GM10248 (cell line): ENCODE data around the gene PDLIM1.
"Not testable (repeated sequence)": the region's sequence is repeated elsewhere in the genome, so short reads cannot be mapped to it uniquely, and the experiment has no call there.

Source experiments
- CTCF ChIA-PET: fragments of 300-600 bp; sonication (Branson Sonifier 250); formaldehyde crosslinking; extraction: SDS; loops from one replicate; lab custom pipeline; 2021; ENCODE audit warnings: antibody characterized with exemption; lab: Yijun Ruan, JAX
- POLR2A ChIA-PET: fragments of 350-650 bp; sonication (Branson Sonifier 250); formaldehyde crosslinking; extraction: SDS; loops from one replicate; lab custom pipeline; 2020; ENCODE audit warnings: antibody characterized with exemption; lab: Yijun Ruan, JAX
- DNase-seq: peaks from one replicate; pipeline ENCODE4 v3.0.0; 2012; ENCODE audit errors: extremely low spot score
- TF ChIP-seq, protein P1 (sequence below): IDR thresholded peaks from 2 replicates; pipeline ENCODE4 v1.5.1; 2012; ENCODE audit warnings: mild to moderate bottlenecking, low read depth; ENCODE audit errors: extremely low read depth, missing control alignments, control extremely low read depth

Gene PDLIM1

DNA sequence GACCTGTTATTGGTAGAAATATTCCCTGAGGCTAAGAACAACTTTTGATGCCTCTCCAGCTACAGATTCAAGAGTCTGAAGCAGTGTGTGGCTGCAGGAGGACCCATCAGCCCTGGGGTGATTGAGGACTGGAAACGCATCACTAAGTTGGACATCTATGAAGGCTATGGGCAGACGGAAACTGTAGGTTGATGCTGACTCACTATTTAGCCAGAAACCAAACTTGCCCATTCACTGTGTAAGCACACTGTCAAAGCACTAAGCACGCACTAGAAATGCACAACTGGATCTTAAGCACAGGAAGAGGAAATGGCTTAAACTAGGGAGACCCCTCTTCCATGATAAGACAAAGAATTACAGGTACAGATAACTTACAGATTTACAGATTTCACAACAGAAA is 76.0 kb downstream of the PDLIM1 start:
- ChIA-PET CTCF (interaction anchor here (1.0 kb wide), 1 partner anchor 32 kb away, joined by 3 read pairs; no protein-coding TSS in a partner anchor), POLR2A (no interaction called here)
- TF ChIP-seq, protein P1, sequence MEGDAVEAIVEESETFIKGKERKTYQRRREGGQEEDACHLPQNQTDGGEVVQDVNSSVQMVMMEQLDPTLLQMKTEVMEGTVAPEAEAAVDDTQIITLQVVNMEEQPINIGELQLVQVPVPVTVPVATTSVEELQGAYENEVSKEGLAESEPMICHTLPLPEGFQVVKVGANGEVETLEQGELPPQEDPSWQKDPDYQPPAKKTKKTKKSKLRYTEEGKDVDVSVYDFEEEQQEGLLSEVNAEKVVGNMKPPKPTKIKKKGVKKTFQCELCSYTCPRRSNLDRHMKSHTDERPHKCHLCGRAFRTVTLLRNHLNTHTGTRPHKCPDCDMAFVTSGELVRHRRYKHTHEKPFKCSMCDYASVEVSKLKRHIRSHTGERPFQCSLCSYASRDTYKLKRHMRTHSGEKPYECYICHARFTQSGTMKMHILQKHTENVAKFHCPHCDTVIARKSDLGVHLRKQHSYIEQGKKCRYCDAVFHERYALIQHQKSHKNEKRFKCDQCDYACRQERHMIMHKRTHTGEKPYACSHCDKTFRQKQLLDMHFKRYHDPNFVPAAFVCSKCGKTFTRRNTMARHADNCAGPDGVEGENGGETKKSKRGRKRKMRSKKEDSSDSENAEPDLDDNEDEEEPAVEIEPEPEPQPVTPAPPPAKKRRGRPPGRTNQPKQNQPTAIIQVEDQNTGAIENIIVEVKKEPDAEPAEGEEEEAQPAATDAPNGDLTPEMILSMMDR = no peak
- no peak for DNase-seq

DNA sequence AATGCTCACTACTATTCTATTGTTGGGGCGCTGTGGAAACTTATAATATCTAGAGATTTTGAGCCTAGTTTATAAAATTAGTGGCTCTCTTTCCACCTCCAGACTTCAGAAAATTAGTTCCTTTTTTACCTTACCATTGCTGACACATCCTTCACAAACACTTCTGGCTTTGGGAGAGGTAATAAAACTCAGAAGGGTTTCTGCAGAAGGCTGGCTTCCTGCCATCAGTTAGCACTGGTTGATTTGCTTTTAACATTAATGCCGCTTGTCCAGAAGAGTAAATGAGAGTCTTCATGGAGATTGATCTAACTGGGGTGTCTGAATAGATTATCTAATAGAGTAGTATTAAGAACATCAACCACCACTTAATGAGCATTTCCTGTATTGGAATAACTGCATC is 76.4 kb downstream of the PDLIM1 start:
- ChIA-PET CTCF (no interaction called here), POLR2A (no interaction called here)
- TF ChIP-seq, protein P1 = no peak
- DNase-seq = no peak

DNA sequence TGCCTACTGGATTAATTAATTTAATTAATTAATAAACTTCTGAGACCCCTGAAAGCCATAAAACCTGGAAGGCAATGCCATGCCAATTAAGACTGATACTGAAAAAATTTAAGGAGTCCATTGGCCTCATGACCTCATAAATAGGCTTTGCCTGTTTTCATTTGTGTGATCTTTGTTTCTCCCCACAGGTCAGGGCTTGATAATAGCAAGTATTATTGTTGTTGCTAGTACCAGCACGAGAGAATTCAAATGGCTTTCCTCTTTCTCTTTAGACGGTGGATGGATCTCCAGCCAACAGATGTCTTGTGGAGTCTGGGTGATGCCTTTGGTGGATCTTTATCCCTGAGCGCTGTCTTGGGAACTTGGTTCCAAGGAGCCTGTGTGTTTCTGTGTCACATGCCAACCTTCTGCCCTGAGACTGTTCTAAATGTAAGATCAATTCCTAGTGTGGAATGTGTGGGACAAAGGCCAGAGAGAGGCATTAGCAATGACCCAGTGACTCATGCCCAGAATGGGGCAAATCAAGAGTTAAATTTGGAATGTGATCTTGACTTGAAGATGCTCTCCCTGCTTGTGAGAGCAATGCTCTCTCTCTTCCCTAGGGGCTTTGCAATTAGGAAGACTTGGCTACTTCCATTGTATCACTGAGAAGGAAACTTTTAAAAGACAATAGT is 79.1 kb downstream of the PDLIM1 start:
- TF ChIP-seq, protein P1 = no peak
- ChIA-PET CTCF (interaction anchor here (1.0 to 1.9 kb wide), 4 partner anchors 11 to 42 kb away, joined by 3 to 5 read pairs (median 4); no protein-coding TSS in a partner anchor), POLR2A (no interaction called here)
- DNase-seq = no peak

DNA sequence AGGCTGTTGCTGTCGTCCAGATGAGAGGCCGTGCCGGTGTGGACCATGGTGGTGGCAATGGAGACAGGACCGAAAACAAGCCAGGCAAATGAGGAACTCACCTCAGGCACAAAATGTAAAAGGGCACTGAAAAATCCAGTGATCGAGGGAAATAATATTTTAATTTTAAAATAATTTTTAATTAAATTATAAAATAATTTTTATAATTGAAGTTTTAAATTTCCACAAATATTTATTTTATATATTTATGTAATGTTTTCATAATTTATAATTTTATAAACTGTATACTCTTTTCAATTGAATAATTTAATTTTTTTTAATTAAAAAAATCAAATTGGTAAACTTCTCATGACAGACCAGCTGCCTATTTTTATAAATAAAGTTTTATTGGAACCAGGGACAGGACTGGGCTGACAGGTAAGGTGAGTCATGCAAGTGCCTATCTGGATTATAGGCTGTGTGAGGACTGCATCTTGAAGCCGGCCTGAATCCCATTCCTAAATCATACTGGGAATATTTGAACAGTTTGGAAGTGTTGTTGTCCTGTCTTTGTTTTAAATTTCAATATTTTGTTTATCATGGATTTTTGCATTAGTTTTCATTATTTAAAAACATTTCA is 81.2 kb downstream of the PDLIM1 start:
- DNase-seq = no peak
- POLR2A ChIA-PET = no interaction called here
- TF ChIP-seq, protein P1 = no peak
- CTCF ChIA-PET = interaction anchor here (0.7 to 1.9 kb wide), 7 partner anchors 8 to 153 kb away, joined by 3 to 7 read pairs (median 4); no protein-coding TSS in a partner anchor

DNA sequence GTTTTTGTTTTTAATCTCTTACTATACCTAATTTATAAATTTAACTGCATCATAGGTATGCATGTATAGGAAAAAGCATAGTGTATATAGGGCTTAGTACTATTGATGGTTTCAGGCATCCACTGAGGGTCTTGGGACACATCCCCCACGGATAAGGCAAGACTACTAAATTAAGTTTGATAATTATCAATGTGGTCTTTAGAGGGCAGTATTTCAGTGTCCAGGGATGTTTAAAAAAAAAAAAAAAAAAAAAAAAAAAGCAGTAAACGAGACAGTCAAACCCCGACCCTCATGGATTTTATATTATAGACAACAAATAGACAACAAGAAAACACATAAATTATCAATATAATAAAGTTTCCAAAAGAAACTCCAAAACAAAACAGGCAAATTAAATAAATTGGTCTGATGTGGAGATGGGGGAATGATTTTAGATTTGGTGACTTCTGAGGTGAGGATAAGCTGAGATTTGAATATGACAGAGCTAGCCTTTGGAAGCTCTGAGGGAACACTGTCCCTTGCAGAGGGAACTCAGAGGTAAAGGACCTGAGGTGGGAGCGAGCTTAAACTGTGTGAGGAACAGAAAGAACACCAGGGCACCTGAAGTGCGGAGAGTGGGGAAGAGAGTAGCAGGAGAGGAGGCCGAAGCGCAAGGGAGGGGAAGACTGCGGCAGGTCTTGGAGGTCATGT is 82.0 kb downstream of the PDLIM1 start:
- TF ChIP-seq, protein P1 = no peak
- DNase-seq = no peak
- ChIA-PET POLR2A (no interaction called here), CTCF (interaction anchor here (1.0 to 1.8 kb wide), 3 partner anchors 9 to 153 kb away, joined by 4 to 7 read pairs (median 5); no protein-coding TSS in a partner anchor)

DNA sequence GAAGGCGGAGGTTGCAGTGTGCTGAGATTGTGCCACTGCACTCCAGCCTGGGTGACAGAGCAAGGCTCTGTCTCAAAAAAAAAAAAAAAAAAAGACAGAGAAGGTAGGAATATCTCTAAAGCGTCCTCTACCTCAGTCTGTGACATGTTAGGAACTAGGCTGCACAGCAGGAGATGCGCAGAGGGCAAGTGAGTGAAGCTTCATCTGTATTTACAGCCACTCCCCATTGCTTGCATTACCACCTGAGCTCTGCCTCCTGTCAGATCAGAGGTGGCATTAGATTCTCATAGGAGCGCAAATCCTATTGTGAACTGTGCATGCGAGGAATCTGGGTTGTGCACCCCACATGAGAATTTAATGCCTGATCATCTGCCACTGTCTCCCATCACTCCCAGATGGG is 87.9 kb downstream of the PDLIM1 start:
- DNase-seq, POLR2A ChIA-PET: not testable (repeated sequence)
- CTCF ChIA-PET = interaction anchor here (1.0 to 3.0 kb wide), 4 partner anchors 13 to 159 kb away, joined by 5 to 24 read pairs (median 8); no protein-coding TSS in a partner anchor
